ENCODE data around the gene ZNF785. TPM values are rescaled to one million over a fixed set of nuclear protein-coding genes. Genes with fewer than 3 reads are reported as not detected.

Gene ZNF785
- polyA plus RNA-seq, 1 donor (not counting 4 experiments of a cell fraction or from before 2014, with no cell fraction given) = 3.4 TPM

- H3K4me1 ChIP-seq (ENCODE audit: control insufficient read depth, extremely low read depth, insufficient read depth, low read length) = peaks cover 27% of the 10 kb centered on the region
- no peaks in the 10 kb centered on the region for H3K79me2 ChIP-seq (ENCODE audit: control insufficient read depth, insufficient read depth, low read length)
- H3K36me3 ChIP-seq (ENCODE audit: control insufficient read depth in 2 of 2, extremely low read depth in 1 of 2, insufficient read depth in 2 of 2, low read length in 2 of 2) = no peaks in the 10 kb centered on the region
Measured at GRCh38 chr16:30565984-30566383, 19.5 kb downstream of the ZNF785 start.

GRCh38 chr16:30565526-30565925 lies 20.0 kb downstream of the ZNF785 start:
- Histone ChIP-seq H3K79me2 (ENCODE audit: control insufficient read depth, insufficient read depth, low read length) (no peaks in the 10 kb centered on the region), H3K36me3 (ENCODE audit: control insufficient read depth in 2 of 2, extremely low read depth in 1 of 2, insufficient read depth in 2 of 2, low read length in 2 of 2) (no peaks in the 10 kb centered on the region), H2AFZ (ENCODE audit: control insufficient read depth, low read length) (no peak overlapping the region), H3K9ac (ENCODE audit: control insufficient read depth, extremely low read depth, insufficient read depth, low read length) (no peak overlapping the region), H4K20me1 (ENCODE audit: control insufficient read depth, extremely low read depth, insufficient read depth, low read length) (no peaks in the 10 kb centered on the region), H3K27me3 (ENCODE audit: control insufficient read depth, extremely low read depth, insufficient read depth, low read length) (no peaks in the 10 kb centered on the region), H3K27ac (ENCODE audit: control insufficient read depth, insufficient read depth, low read length) (no peak overlapping the region), H3K4me1 (ENCODE audit: control insufficient read depth, extremely low read depth, insufficient read depth, low read length) (peaks cover 25% of the 10 kb centered on the region), H3K4me3 (ENCODE audit: control insufficient read depth in 2 of 3, extremely low read depth in 1 of 3, insufficient read depth in 2 of 3, low read depth in 1 of 3, low read length in 3 of 3) (no peak overlapping the region), H3K9me3 (ENCODE audit: control insufficient read depth, low read depth, low read length) (no peaks in the 10 kb centered on the region), H3K9me1 (ENCODE audit: control insufficient read depth, extremely low read depth, insufficient read depth, low read length) (no peaks in the 10 kb centered on the region), H3K4me2 (ENCODE audit: control insufficient read depth, extremely low read depth, insufficient read depth, low read depth, low read length) (no peak overlapping the region)
- DNase-seq (ENCODE audit: low read depth, low spot score) = no peak
- no peak for TF ChIP-seq EZH2 (IDR thresholded peaks at IDR 0.05; ENCODE audit: low read length)
- TF ChIP-seq CTCF (optimal IDR thresholded peaks at IDR 0.05 in 1 of 3, IDR thresholded peaks at IDR 0.05 in 1 of 3, conservative IDR thresholded peaks at IDR 0.05 in 1 of 3; ENCODE audit: extremely low read depth in 1 of 3, insufficient read depth in 2 of 3, low read length in 3 of 3) = no peak
- no peak for FAIRE-seq
- dilution Hi-C loops (cut with MboI; ENCODE audit: extremely low pct_ligation_motif_present, low sequenced_read_pairs) = no loop called here

More at GRCh38 chr16:30565984-30566383, 19.5 kb downstream of the ZNF785 start:
- FAIRE-seq = no peak
- Histone ChIP-seq H3K4me2 (ENCODE audit: control insufficient read depth, extremely low read depth, insufficient read depth, low read depth, low read length) (no peak overlapping the region), H3K9ac (ENCODE audit: control insufficient read depth, extremely low read depth, insufficient read depth, low read length) (no peak overlapping the region), H3K4me3 (ENCODE audit: control insufficient read depth in 2 of 3, extremely low read depth in 1 of 3, insufficient read depth in 2 of 3, low read depth in 1 of 3, low read length in 3 of 3) (no peak overlapping the region), H4K20me1 (ENCODE audit: control insufficient read depth, extremely low read depth, insufficient read depth, low read length) (no peaks in the 10 kb centered on the region), H3K9me1 (ENCODE audit: control insufficient read depth, extremely low read depth, insufficient read depth, low read length) (no peaks in the 10 kb centered on the region), H3K27me3 (ENCODE audit: control insufficient read depth, extremely low read depth, insufficient read depth, low read length) (no peaks in the 10 kb centered on the region), H2AFZ (ENCODE audit: control insufficient read depth, low read length) (no peak overlapping the region), H3K27ac (ENCODE audit: control insufficient read depth, insufficient read depth, low read length) (no peak overlapping the region), H3K9me3 (ENCODE audit: control insufficient read depth, low read depth, low read length) (no peaks in the 10 kb centered on the region)
- DNase-seq (ENCODE audit: low read depth, low spot score) = no peak
- dilution Hi-C loops (cut with MboI; ENCODE audit: extremely low pct_ligation_motif_present, low sequenced_read_pairs) = no loop called here
- TF ChIP-seq CTCF (optimal IDR thresholded peaks at IDR 0.05 in 1 of 3, IDR thresholded peaks at IDR 0.05 in 1 of 3, conservative IDR thresholded peaks at IDR 0.05 in 1 of 3; ENCODE audit: extremely low read depth in 1 of 3, insufficient read depth in 2 of 3, low read length in 3 of 3) (no peak), EZH2 (IDR thresholded peaks at IDR 0.05; ENCODE audit: low read length) (no peak)
